ENCODE measurements around the gene NLGN1. TPM values are rescaled to one million over a fixed set of nuclear protein-coding genes. Genes with fewer than 3 reads are reported as not detected.

NLGN1 gene
- total and polyA plus RNA-seq, 12 donors: 0.88 to 19.9 (median 12.6) TPM

- 72 to 74% methylated on average over 10 of the region's 10 CpGs for WGBS, 2 donors
- Histone ChIP-seq H3K4me3 (no peak overlapping the region), H3K27ac (no peak overlapping the region)
Measured at GRCh38 chr3:174242311-174243041, 844.9 kb downstream of the NLGN1 start.

GRCh38 chr3:174243171-174243570, 845.6 kb downstream of the NLGN1 start:
- no peaks in the 10 kb centered on the region for H3K27me3 ChIP-seq
- H3K4me1 ChIP-seq: peaks cover 0 to 13% (median 0%) of the 10 kb centered on the region in 9 donors
- ATAC-seq (peak in 1 of 8 donors; percentile 25), DNase-seq (no peak)
- H3K9me3 ChIP-seq: no peaks in the 10 kb centered on the region
- H3K4me3 ChIP-seq: no peak overlapping the region
- H3K27ac ChIP-seq: no peak overlapping the region
- intact Hi-C loops (cut with DNase I): no loop called here
- TF ChIP-seq, protein P1, sequence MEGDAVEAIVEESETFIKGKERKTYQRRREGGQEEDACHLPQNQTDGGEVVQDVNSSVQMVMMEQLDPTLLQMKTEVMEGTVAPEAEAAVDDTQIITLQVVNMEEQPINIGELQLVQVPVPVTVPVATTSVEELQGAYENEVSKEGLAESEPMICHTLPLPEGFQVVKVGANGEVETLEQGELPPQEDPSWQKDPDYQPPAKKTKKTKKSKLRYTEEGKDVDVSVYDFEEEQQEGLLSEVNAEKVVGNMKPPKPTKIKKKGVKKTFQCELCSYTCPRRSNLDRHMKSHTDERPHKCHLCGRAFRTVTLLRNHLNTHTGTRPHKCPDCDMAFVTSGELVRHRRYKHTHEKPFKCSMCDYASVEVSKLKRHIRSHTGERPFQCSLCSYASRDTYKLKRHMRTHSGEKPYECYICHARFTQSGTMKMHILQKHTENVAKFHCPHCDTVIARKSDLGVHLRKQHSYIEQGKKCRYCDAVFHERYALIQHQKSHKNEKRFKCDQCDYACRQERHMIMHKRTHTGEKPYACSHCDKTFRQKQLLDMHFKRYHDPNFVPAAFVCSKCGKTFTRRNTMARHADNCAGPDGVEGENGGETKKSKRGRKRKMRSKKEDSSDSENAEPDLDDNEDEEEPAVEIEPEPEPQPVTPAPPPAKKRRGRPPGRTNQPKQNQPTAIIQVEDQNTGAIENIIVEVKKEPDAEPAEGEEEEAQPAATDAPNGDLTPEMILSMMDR (IDR thresholded peaks at IDR 0.05): no peak
- 46 to 57% methylated on average over 2 of the region's 2 CpGs for WGBS, 2 donors
- no peaks in the 10 kb centered on the region for H3K36me3 ChIP-seq

More at GRCh38 chr3:174242311-174243041, 844.9 kb downstream of the NLGN1 start:
- H3K36me3 ChIP-seq: no peaks in the 10 kb centered on the region
- H3K27me3 ChIP-seq: no peaks in the 10 kb centered on the region
- ATAC-seq: peak in 1 of 8 donors; percentile 28
- intact Hi-C loops (cut with DNase I): no loop called here
- peak in 1 of 2 donors; percentile 7 for DNase-seq
- H3K9me3 ChIP-seq: no peaks in the 10 kb centered on the region
- TF ChIP-seq, protein P1 (IDR thresholded peaks at IDR 0.05): no peak
- peaks cover 0 to 13% (median 0%) of the 10 kb centered on the region in 9 donors for H3K4me1 ChIP-seq

- DNase-seq (no peak), ATAC-seq (no peak)
- Histone ChIP-seq H3K4me1 (peaks cover 0 to 13% (median 0%) of the 10 kb centered on the region in 9 donors), H3K9me3 (no peaks in the 10 kb centered on the region), H3K4me3 (no peak overlapping the region), H3K27ac (no peak overlapping the region), H3K27me3 (no peaks in the 10 kb centered on the region), H3K36me3 (no peaks in the 10 kb centered on the region)
- 28 to 37% methylated on average over 1 of the region's 1 CpG for WGBS, 2 donors
- TF ChIP-seq, protein P1 (IDR thresholded peaks at IDR 0.05): no peak
- intact Hi-C loops (cut with DNase I): no loop called here
Measured at GRCh38 chr3:174247687-174248152, 850.2 kb downstream of the NLGN1 start.

GRCh38 chr3:174251681-174252080, 854.1 kb downstream of the NLGN1 start:
- peaks cover 0 to 10% (median 0%) of the 10 kb centered on the region in 11 donors for H3K9me3 ChIP-seq
- TF ChIP-seq, protein P1 (IDR thresholded peaks at IDR 0.05): no peak
- H3K27me3 ChIP-seq: no peaks in the 10 kb centered on the region
- ATAC-seq (no peak), DNase-seq (no peak)
- H3K27ac ChIP-seq: no peak overlapping the region
- peaks cover 0 to 8% (median 0%) of the 10 kb centered on the region in 9 donors for H3K4me1 ChIP-seq
- WGBS, 2 donors: 45 to 49% methylated on average over 1 of the region's 1 CpG
- no peaks in the 10 kb centered on the region for H3K36me3 ChIP-seq
- H3K4me3 ChIP-seq: no peak overlapping the region
- intact Hi-C loops (cut with DNase I): loop anchor here in 1 of 10 donors (2.0 kb wide), 1 partner anchor 21 kb away; no protein-coding TSS in a partner anchor

All from heart right ventricle (tissue), 16 donors.